Body of pancreas (tissue), 4 donors: Measurements from ENCODE around the gene BGN.

Experiments
- POLR2A ChIP-seq, 3 donors: fragments of 450-650 bp; IDR thresholded peaks; one replicate each; pipeline ENCODE4 v1.6.1; 2016; ENCODE audit warnings: antibody characterized with exemption in 3 of 3, mild to moderate bottlenecking in 2 of 3
- TF ChIP-seq, protein P1 (sequence below), 7 experiments: fragments of 450-650 bp in 4 of 7; fragments of 200-600 bp in 3 of 7; sonication (generic) in 3 of 7; IDR thresholded peaks; one replicate each; pipeline ENCODE4 v1.5.1; 2016 to 2019; ENCODE audit warnings: antibody characterized with exemption in 7 of 7

DNA sequence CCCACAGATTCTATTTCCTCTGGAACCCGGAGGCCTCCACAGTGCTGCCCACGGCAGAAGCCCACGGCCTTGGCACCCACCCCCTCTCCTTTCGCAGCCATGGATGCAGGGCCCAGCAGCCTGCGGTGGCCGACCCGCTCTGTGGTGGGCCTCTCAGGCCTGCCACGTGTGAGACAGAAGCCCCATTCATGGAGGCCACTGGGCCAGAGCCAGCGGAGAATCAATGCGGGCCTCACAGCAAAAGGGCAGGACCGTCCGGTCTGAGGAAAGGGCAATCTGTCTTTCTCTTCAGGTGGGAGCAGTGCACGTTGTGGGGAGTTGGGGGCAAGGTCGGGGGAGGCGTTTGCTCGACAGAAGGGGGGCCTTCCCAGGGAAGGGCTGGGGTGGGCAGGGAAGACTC, 16.0 kb upstream of the BGN start:
- TF ChIP-seq, protein P1, sequence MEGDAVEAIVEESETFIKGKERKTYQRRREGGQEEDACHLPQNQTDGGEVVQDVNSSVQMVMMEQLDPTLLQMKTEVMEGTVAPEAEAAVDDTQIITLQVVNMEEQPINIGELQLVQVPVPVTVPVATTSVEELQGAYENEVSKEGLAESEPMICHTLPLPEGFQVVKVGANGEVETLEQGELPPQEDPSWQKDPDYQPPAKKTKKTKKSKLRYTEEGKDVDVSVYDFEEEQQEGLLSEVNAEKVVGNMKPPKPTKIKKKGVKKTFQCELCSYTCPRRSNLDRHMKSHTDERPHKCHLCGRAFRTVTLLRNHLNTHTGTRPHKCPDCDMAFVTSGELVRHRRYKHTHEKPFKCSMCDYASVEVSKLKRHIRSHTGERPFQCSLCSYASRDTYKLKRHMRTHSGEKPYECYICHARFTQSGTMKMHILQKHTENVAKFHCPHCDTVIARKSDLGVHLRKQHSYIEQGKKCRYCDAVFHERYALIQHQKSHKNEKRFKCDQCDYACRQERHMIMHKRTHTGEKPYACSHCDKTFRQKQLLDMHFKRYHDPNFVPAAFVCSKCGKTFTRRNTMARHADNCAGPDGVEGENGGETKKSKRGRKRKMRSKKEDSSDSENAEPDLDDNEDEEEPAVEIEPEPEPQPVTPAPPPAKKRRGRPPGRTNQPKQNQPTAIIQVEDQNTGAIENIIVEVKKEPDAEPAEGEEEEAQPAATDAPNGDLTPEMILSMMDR (IDR thresholded peaks at IDR 0.05) = no peak
- no peak for TF ChIP-seq POLR2A (IDR thresholded peaks at IDR 0.05)
